HepG2 (cell line): Measurements from ENCODE around the gene RXYLT1. TPM values are rescaled to one million over a fixed set of nuclear protein-coding genes. Genes with fewer than 3 reads are reported as not detected.
A peak's percentile ranks its signal among the peaks of the same experiment; 100 is the strongest.

Source experiments
- ARID3A ChIP-seq: IDR thresholded peaks from 2 replicates; pipeline ENCODE4 v1.6.1; 2012; ENCODE audit warnings: low read depth, low read length, improper control_type of control experiment
- BCL3 ChIP-seq: sonication (generic); formaldehyde crosslinking; IDR thresholded peaks from 2 replicates; pipeline ENCODE4 v1.5.1; 2020; ENCODE audit warnings: mild to moderate bottlenecking, missing genetic modification reagents, moderate library complexity
- CSRNP1 ChIP-seq: sonication (generic); formaldehyde crosslinking; IDR thresholded peaks from 2 replicates; pipeline ENCODE4 v1.8.1; 2023; ENCODE audit warnings: mild to moderate bottlenecking, missing genetic modification reagents
- DNMT3B ChIP-seq: conservative IDR thresholded peaks from 2 replicates; pipeline ENCODE4 v1.6.1; 2016; ENCODE audit warnings: missing biosample characterization, control low read depth
- FOXP4 ChIP-seq: sonication (generic); formaldehyde crosslinking; IDR thresholded peaks from 2 replicates; pipeline ENCODE4 v1.4.0; 2020; ENCODE audit warnings: missing genetic modification reagents
- GATAD1 ChIP-seq: IDR thresholded peaks from 2 replicates; pipeline ENCODE4 v1.6.1; 2016; ENCODE audit warnings: missing genetic modification reagents, missing compliant biosample characterization
- KAT8 ChIP-seq: IDR thresholded peaks from 2 replicates; pipeline ENCODE4 v1.6.1; 2016; ENCODE audit warnings: missing genetic modification reagents, missing compliant biosample characterization
- NR2F6 ChIP-seq, 2 experiments: IDR thresholded peaks; 2 replicates each; pipeline ENCODE4 v1.6.1; 2016; ENCODE audit warnings: antibody characterized with exemption in 1 of 2, mild to moderate bottlenecking in 1 of 2
- SKI ChIP-seq: fragments of 450-650 bp; IDR thresholded peaks from one replicate; pipeline ENCODE4 v1.6.1; 2018; ENCODE audit warnings: mild to moderate bottlenecking; ENCODE audit not compliant: partially characterized antibody
- ZBTB14 ChIP-seq: sonication (generic); formaldehyde crosslinking; IDR thresholded peaks from 2 replicates; pipeline ENCODE4 v1.4.0; 2020; ENCODE audit warnings: missing genetic modification reagents
- ZBTB7B ChIP-seq: sonication (generic); formaldehyde crosslinking; IDR thresholded peaks from 2 replicates; pipeline ENCODE4 v1.4.0; 2020; ENCODE audit warnings: missing genetic modification reagents
- ZFP91 ChIP-seq: sonication (generic); formaldehyde crosslinking; IDR thresholded peaks from 2 replicates; pipeline ENCODE4 v1.9.0; 2022; ENCODE audit warnings: missing genetic modification reagents, mild to moderate bottlenecking, borderline replicate concordance
- ZNF12 ChIP-seq: sonication (generic); formaldehyde crosslinking; IDR thresholded peaks from 2 replicates; pipeline ENCODE4 v1.5.0; 2020; ENCODE audit warnings: missing genetic modification reagents
- ZNF124 ChIP-seq: sonication (generic); formaldehyde crosslinking; IDR thresholded peaks from 2 replicates; pipeline ENCODE4 v1.4.0; 2020; ENCODE audit warnings: missing genetic modification reagents
- ZNF317 ChIP-seq: sonication (generic); formaldehyde crosslinking; IDR thresholded peaks from 2 replicates; pipeline ENCODE4 v1.5.0; 2020; ENCODE audit warnings: mild to moderate bottlenecking, missing genetic modification reagents
- ZNF7 ChIP-seq: IDR thresholded peaks from 2 replicates; pipeline ENCODE4 v1.6.1; 2016; ENCODE audit warnings: missing biosample characterization, missing genetic modification reagents
- ZNF710 ChIP-seq: sonication (generic); formaldehyde crosslinking; IDR thresholded peaks from 2 replicates; pipeline ENCODE4 v1.5.0; 2020; ENCODE audit warnings: mild to moderate bottlenecking, missing genetic modification reagents, borderline replicate concordance
- polyA plus RNA-seq, 8 experiments: library from polyadenylated mRNA; depleted of rRNA in 3 of 8; stranded (reverse) in 7 of 8; unstranded in 1 of 8; fragments of >200 nt; fragmentation: Illumina TruSeq in 4 of 8; extraction: Trizol in 4 of 8; gene quantifications; 2 replicates each; pipeline versions ENCODE4 v1.2.1 to v1.2.3, GENCODE V29; 2011 to 2016; ENCODE audit warnings: low read depth in 4 of 8, missing spikeins in 1 of 8, mixed read lengths in 1 of 8; ENCODE audit not compliant: insufficient read depth in 1 of 8
- total RNA-seq, 5 experiments: library from RNA; depleted of rRNA; stranded (reverse); fragments of >200 nt; fragmentation: Illumina TruSeq; extraction: Trizol; gene quantifications; 2 replicates each; pipeline ENCODE4 v1.2.3, GENCODE V29; 2016; ENCODE audit warnings: low read depth in 1 of 5

Gene RXYLT1
- total and polyA plus RNA-seq, 2 of the 13 experiments (the other 11 are each of a cell fraction or from before 2014, with no cell fraction given) = 8.3 to 15.5 TPM

- TF ChIP-seq KAT8 (CRISPR knock-in tag) = peak; percentile 68
- peak; percentile 76 for TF ChIP-seq BCL3
- TF ChIP-seq NR2F6 (IDR thresholded peaks at IDR 0.05) = no peak
- TF ChIP-seq NR2F6 (CRISPR knock-in tag; IDR thresholded peaks at IDR 0.05) = peak; percentile 54; the same call in 1 of the 2 replicates
- TF ChIP-seq GATAD1 = peak; percentile 74
- no peak for TF ChIP-seq ZNF317 (CRISPR knock-in tag)
- peak; percentile 88 for TF ChIP-seq ZBTB7B
- 0 out of 2 replicates have a peak, but pooled peaks have one; percentile 35 for TF ChIP-seq DNMT3B (CRISPR knock-in tag)
- TF ChIP-seq SKI = peak; percentile 69
- TF ChIP-seq ZNF12 (CRISPR knock-in tag) = peak; percentile 69; the same call in 1 of the 2 replicates
- no peak for TF ChIP-seq ZNF7 (CRISPR knock-in tag)
- peak; percentile 61; the same call in 1 of the 2 replicates for TF ChIP-seq ZNF710 (CRISPR knock-in tag)
- peak; percentile 62; the same call in 1 of the 2 replicates for TF ChIP-seq CSRNP1 (CRISPR knock-in tag)
- peak; percentile 56; the same call in 1 of the 2 replicates for TF ChIP-seq FOXP4 (CRISPR knock-in tag)
- peak; percentile 93 for TF ChIP-seq ZBTB14 (CRISPR knock-in tag)
- TF ChIP-seq ZNF124 (CRISPR knock-in tag) = peak; percentile 78
- TF ChIP-seq ARID3A = 0 out of 2 replicates have a peak, but pooled peaks have one; percentile 22
- peak; percentile 91 for TF ChIP-seq ZFP91 (CRISPR knock-in tag)
Measured at GRCh38 chr12:63843721-63844390, 64.1 kb downstream of the RXYLT1 start (continued).
